ENCODE data around the gene TEC.

DNA sequence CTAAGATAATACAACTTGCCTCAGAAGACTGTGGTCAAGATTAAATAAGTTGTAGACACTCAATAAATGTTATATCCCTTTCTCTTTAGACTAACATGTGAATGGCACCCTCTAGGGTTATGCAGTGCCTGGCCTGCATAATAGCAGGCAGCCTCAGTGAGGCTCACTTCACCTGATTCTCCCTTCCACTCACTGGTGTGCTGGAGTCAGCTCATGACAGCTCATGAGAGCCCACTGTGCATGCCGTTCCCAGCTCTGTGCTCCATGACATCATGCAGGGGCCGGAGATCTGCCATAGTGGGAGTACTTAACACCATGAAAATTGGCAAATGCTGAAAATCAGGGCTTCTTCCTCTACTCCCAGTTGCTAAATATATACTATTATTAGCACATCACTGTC lies 64.5 kb downstream of the TEC start:
- TF ChIP-seq CTCF (IDR thresholded peaks at IDR 0.05; ENCODE audit: low read length): no peak
- no peak for TF ChIP-seq EZH2 (optimal IDR thresholded peaks at IDR 0.05; ENCODE audit: low read depth, low read length)

Data from MM.1S (cell line).